ENCODE data around the gene NUDT6. TPM values are rescaled to one million over a fixed set of nuclear protein-coding genes. Genes with fewer than 3 reads are reported as not detected.
A peak's percentile ranks its signal among the peaks of the same experiment; 100 is the strongest.

The NUDT6 gene
- total and polyA plus RNA-seq, 12 donors, result 7.7 to 25.1 (median 14.9) TPM

DNA sequence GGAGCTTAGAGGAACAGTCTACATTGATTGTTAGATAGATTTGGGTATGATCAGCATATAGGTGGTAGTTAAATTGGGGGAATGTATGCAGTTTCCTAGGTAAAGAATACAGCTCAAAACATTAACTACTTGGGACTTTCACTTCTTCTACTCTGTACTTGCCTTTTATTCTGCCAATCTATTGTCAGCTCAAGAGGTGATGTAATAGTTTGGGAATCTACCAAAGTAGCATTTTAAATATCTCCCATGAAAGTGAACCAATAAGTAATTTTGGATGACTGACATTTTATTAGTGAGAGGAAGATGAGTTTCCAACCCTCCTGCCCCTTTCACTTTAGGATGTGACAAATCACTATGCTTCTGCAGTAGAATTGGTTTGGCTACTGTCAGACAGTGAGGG, 43.4 kb downstream of the NUDT6 start:
- peaks cover 0 to 6% (median 0%) of the 10 kb centered on the region in 11 donors for H3K9me3 ChIP-seq
- no peak for ATAC-seq

DNA sequence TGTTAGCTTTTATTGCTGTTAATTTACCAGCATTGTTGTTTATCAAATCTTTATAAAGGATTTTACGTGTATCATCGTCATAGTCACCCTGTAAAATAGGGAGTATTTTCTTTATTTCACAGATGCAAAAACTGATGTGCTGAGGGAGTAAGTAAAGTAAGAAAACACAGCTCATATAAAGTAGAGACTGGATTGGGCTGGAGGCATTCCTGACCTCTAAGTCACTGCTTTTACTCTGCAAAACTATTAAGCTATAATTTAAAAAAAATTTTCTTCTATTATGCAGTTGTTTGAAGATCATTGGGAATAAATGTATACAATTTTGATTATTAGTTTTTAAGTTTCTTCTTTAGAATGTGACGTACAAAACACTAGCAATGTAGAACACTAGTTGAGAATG, 45.9 kb downstream of the NUDT6 start:
- WGBS, 2 donors, result 94% methylated on average over 3 of the region's 3 CpGs

More for the DNA sequence above, 43.4 kb downstream of the NUDT6 start:
- Histone ChIP-seq H3K4me3 (no peak overlapping the region), H3K27me3 (no peaks in the 10 kb centered on the region), H3K36me3 (peaks cover 0 to 45% (median 9%) of the 10 kb centered on the region in 9 donors), H3K27ac (no peak overlapping the region), H3K4me1 (no peaks in the 10 kb centered on the region)
- no peak for DNase-seq
- intact Hi-C loops (cut with DNase I), result no loop called here
- TF ChIP-seq, protein P1, sequence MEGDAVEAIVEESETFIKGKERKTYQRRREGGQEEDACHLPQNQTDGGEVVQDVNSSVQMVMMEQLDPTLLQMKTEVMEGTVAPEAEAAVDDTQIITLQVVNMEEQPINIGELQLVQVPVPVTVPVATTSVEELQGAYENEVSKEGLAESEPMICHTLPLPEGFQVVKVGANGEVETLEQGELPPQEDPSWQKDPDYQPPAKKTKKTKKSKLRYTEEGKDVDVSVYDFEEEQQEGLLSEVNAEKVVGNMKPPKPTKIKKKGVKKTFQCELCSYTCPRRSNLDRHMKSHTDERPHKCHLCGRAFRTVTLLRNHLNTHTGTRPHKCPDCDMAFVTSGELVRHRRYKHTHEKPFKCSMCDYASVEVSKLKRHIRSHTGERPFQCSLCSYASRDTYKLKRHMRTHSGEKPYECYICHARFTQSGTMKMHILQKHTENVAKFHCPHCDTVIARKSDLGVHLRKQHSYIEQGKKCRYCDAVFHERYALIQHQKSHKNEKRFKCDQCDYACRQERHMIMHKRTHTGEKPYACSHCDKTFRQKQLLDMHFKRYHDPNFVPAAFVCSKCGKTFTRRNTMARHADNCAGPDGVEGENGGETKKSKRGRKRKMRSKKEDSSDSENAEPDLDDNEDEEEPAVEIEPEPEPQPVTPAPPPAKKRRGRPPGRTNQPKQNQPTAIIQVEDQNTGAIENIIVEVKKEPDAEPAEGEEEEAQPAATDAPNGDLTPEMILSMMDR (IDR thresholded peaks at IDR 0.05), result no peak

DNA sequence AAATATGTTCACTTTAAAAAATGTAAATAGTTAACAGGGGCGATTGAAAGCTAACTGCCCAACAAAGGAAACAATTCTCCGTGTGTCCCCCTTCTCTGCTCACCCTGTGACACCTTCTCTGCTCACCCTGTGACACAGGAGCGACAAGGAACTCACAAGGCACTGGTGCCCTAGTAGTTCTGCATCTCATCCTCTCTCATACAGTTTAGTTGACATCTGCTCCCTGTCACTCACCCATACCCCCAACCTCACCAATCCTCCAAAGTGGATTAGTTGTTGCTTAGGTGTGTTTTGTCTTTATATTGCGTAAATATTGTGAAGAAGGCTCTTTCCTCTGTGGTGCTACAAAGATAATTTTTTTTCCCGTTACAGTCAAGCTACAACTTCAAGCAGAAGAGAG, 46.4 kb downstream of the NUDT6 start:
- TF ChIP-seq, protein P1 (IDR thresholded peaks at IDR 0.05), result no peak
- Histone ChIP-seq H3K27ac (no peak overlapping the region), H3K4me1 (no peaks in the 10 kb centered on the region), H3K4me3 (no peak overlapping the region), H3K36me3 (peaks cover 0 to 25% (median 6%) of the 10 kb centered on the region in 9 donors), H3K9me3 (peaks cover 0 to 6% (median 0%) of the 10 kb centered on the region in 11 donors), H3K27me3 (no peaks in the 10 kb centered on the region)
- intact Hi-C loops (cut with DNase I), result no loop called here
- no peak for DNase-seq
- 91 to 93% methylated on average over 5 of the region's 5 CpGs for WGBS, 2 donors
- no peak for ATAC-seq

More for the DNA sequence above, 45.9 kb downstream of the NUDT6 start:
- peaks cover 0 to 26% (median 9%) of the 10 kb centered on the region in 9 donors for H3K36me3 ChIP-seq
- DNase-seq, result no peak
- H3K4me1 ChIP-seq, result no peaks in the 10 kb centered on the region
- TF ChIP-seq, protein P1 (IDR thresholded peaks at IDR 0.05), result no peak
- intact Hi-C loops (cut with DNase I), result no loop called here
- no peaks in the 10 kb centered on the region for H3K27me3 ChIP-seq
- H3K27ac ChIP-seq, result no peak overlapping the region
- H3K9me3 ChIP-seq, result peaks cover 0 to 6% (median 0%) of the 10 kb centered on the region in 11 donors
- no peak for ATAC-seq
- no peak overlapping the region for H3K4me3 ChIP-seq

DNA sequence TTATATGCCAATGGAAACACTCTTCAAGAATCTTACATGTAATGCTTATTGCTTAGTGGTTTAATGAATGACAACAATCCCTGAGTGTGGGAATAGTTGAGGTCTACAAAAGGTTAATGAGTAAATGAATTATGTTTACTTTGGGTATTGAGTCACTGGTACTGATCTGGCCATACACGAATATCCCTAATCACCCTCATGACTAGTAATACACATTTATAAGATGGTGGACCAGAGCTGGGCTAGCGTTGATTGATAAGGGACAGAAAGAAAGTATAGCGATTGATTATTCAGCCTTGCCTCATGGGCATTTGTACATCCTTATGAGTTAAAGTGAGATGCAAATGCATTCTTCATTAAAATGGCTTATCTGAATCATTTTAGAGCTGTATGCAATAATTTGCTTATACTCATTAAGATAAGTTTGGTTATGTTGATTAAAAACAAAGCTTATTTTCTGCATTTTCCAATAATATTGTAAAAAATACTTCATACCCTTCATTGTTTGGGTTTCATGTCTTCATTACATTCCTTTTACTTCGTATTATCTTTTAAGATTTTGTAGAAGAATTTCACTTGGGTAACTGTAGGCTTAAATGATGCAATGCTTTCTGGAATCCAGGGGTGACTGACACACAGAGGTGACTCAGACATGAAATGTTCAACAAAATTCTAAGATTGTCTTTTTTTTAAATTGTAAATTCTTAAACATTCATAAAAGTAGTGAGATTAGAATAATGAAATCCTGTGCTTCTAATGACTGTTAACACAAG, 48.4 kb downstream of the NUDT6 start:
- intact Hi-C loops (cut with DNase I), result no loop called here
- ATAC-seq, result peak in 1 of 8 donors; percentile 52

More for the DNA sequence above, 48.4 kb downstream of the NUDT6 start:
- DNase-seq, result no peak
- H3K36me3 ChIP-seq, result peaks cover 0 to 16% (median 0%) of the 10 kb centered on the region in 9 donors
- H3K27ac ChIP-seq, result no peak overlapping the region
- H3K4me1 ChIP-seq, result no peaks in the 10 kb centered on the region
- H3K27me3 ChIP-seq, result no peaks in the 10 kb centered on the region
- peaks cover 0 to 4% (median 0%) of the 10 kb centered on the region in 11 donors for H3K9me3 ChIP-seq
- 86 to 90% methylated on average over 4 of the region's 4 CpGs for WGBS, 2 donors
- no peak overlapping the region for H3K4me3 ChIP-seq
- TF ChIP-seq, protein P1 (IDR thresholded peaks at IDR 0.05), result no peak

Data from heart right ventricle (tissue), 16 donors.